Measurements from ENCODE around the gene IGLL5.

IGLL5 gene

GRCh38 chr22:22871536-22872278 lies 15.9 kb upstream of the IGLL5 start:
- Histone ChIP-seq H3K36me3 (ENCODE audit: insufficient read depth, low read length) (no peaks in the 10 kb centered on the region), H3K9ac (ENCODE audit: low read depth, low read length, poor library complexity, severe bottlenecking) (no peak overlapping the region), H4K20me1 (ENCODE audit: insufficient read depth, low read length, poor library complexity, severe bottlenecking) (no peaks in the 10 kb centered on the region), H3K9me2 (replicated peaks; ENCODE audit: low read depth, low read length) (no peaks in the 10 kb centered on the region), H3F3A (ENCODE audit: low read depth) (no peaks in the 10 kb centered on the region), H3K79me2 (ENCODE audit: insufficient read depth, low read length) (no peaks in the 10 kb centered on the region), H3K4me2 (ENCODE audit: low read depth, low read length, poor library complexity, severe bottlenecking) (no peak overlapping the region), H2AFZ (ENCODE audit: low read length) (no peak overlapping the region), H3K27me3 (ENCODE audit: insufficient read depth, low read length, poor library complexity, severe bottlenecking) (no peaks in the 10 kb centered on the region), H3K4me3 (ENCODE audit: low read length, poor library complexity, severe bottlenecking) (no peak overlapping the region), H3K9me3 (ENCODE audit: insufficient read depth, low read depth, low read length) (no peaks in the 10 kb centered on the region), H3K4me1 (ENCODE audit: insufficient read depth, low read length, poor library complexity, severe bottlenecking) (peaks cover 7% of the 10 kb centered on the region)
- TF ChIP-seq EZH2phosphoT487 (IDR thresholded peaks at IDR 0.05; ENCODE audit: borderline replicate concordance) (no peak), CTCF (conservative IDR thresholded peaks at IDR 0.05; ENCODE audit: low read length) (no peak)

- Histone ChIP-seq H4K20me1 (ENCODE audit: insufficient read depth, low read length, poor library complexity, severe bottlenecking) (no peaks in the 10 kb centered on the region), H3K4me1 (ENCODE audit: insufficient read depth, low read length, poor library complexity, severe bottlenecking) (peaks cover 4% of the 10 kb centered on the region), H3K36me3 (ENCODE audit: insufficient read depth, low read length) (no peaks in the 10 kb centered on the region), H3K79me2 (ENCODE audit: insufficient read depth, low read length) (no peaks in the 10 kb centered on the region), H3K9me3 (ENCODE audit: insufficient read depth, low read depth, low read length) (no peaks in the 10 kb centered on the region), H3K9ac (ENCODE audit: low read depth, low read length, poor library complexity, severe bottlenecking) (no peak overlapping the region), H3K9me2 (replicated peaks; ENCODE audit: low read depth, low read length) (no peaks in the 10 kb centered on the region), H3K4me3 (ENCODE audit: low read length, poor library complexity, severe bottlenecking) (no peak overlapping the region), H2AFZ (ENCODE audit: low read length) (no peak overlapping the region), H3K27me3 (ENCODE audit: insufficient read depth, low read length, poor library complexity, severe bottlenecking) (no peaks in the 10 kb centered on the region), H3K4me2 (ENCODE audit: low read depth, low read length, poor library complexity, severe bottlenecking) (no peak overlapping the region), H3F3A (ENCODE audit: low read depth) (no peaks in the 10 kb centered on the region)
- no peak for TF ChIP-seq CTCF (conservative IDR thresholded peaks at IDR 0.05; ENCODE audit: low read length)
- TF ChIP-seq EZH2phosphoT487 (IDR thresholded peaks at IDR 0.05; ENCODE audit: borderline replicate concordance) = no peak
These were observed 14.6 kb upstream of the IGLL5 start for GRCh38 chr22:22872722-22873708.

- Histone ChIP-seq H3K9me3 (ENCODE audit: insufficient read depth, low read depth, low read length) (no peaks in the 10 kb centered on the region), H3F3A (ENCODE audit: low read depth) (no peaks in the 10 kb centered on the region), H3K36me3 (ENCODE audit: insufficient read depth, low read length) (no peaks in the 10 kb centered on the region), H3K9me2 (replicated peaks; ENCODE audit: low read depth, low read length) (no peaks in the 10 kb centered on the region), H3K27me3 (ENCODE audit: insufficient read depth, low read length, poor library complexity, severe bottlenecking) (no peaks in the 10 kb centered on the region), H3K79me2 (ENCODE audit: insufficient read depth, low read length) (no peaks in the 10 kb centered on the region), H3K4me1 (ENCODE audit: insufficient read depth, low read length, poor library complexity, severe bottlenecking) (no peaks in the 10 kb centered on the region), H4K20me1 (ENCODE audit: insufficient read depth, low read length, poor library complexity, severe bottlenecking) (no peaks in the 10 kb centered on the region), H3K4me2 (ENCODE audit: low read depth, low read length, poor library complexity, severe bottlenecking) (no peak overlapping the region), H3K4me3 (ENCODE audit: low read length, poor library complexity, severe bottlenecking) (no peak overlapping the region), H2AFZ (ENCODE audit: low read length) (no peak overlapping the region), H3K9ac (ENCODE audit: low read depth, low read length, poor library complexity, severe bottlenecking) (no peak overlapping the region)
- TF ChIP-seq CTCF (conservative IDR thresholded peaks at IDR 0.05; ENCODE audit: low read length) (peak; percentile 79), EZH2phosphoT487 (IDR thresholded peaks at IDR 0.05; ENCODE audit: borderline replicate concordance) (no peak)
These were observed 9.9 kb upstream of the IGLL5 start for GRCh38 chr22:22877523-22878210.
